Measurements from ENCODE around the gene ZNF277.

The ZNF277 gene

GRCh38 chr7:112336936-112337576 lies 130.6 kb downstream of the ZNF277 start:
- Mint-ChIP-seq H3K9me3 (no peaks in the 10 kb centered on the region), H3K27me3 (no peaks in the 10 kb centered on the region), H3K36me3 (ENCODE audit: low read depth) (peaks cover 85% of the 10 kb centered on the region), H3K4me3 (no peak overlapping the region), H3K27ac (no peak overlapping the region), H3K4me1 (ENCODE audit: low read depth) (no peaks in the 10 kb centered on the region)
- DNase-seq: no peak

GRCh38 chr7:112337892-112338291 lies 131.4 kb downstream of the ZNF277 start:
- Mint-ChIP-seq H3K27ac (no peak overlapping the region), H3K4me1 (ENCODE audit: low read depth) (no peaks in the 10 kb centered on the region), H3K36me3 (ENCODE audit: low read depth) (peaks cover 89% of the 10 kb centered on the region), H3K9me3 (no peaks in the 10 kb centered on the region), H3K27me3 (no peaks in the 10 kb centered on the region), H3K4me3 (no peak overlapping the region)
- DNase-seq: no peak

GRCh38 chr7:112338786-112339185 lies 132.3 kb downstream of the ZNF277 start:
- Mint-ChIP-seq H3K4me3 (no peak overlapping the region), H3K27me3 (no peaks in the 10 kb centered on the region), H3K27ac (no peak overlapping the region), H3K4me1 (ENCODE audit: low read depth) (no peaks in the 10 kb centered on the region), H3K36me3 (ENCODE audit: low read depth) (peaks cover 91% of the 10 kb centered on the region), H3K9me3 (no peaks in the 10 kb centered on the region)
- DNase-seq: no peak

GRCh38 chr7:112341464-112341863 lies 135.0 kb downstream of the ZNF277 start:
- H3K4me1 Mint-ChIP-seq (ENCODE audit: low read depth): no peaks in the 10 kb centered on the region
- peaks cover 5% of the 10 kb centered on the region for H3K9me3 Mint-ChIP-seq
- no peak overlapping the region for H3K27ac Mint-ChIP-seq
- peaks cover 91% of the 10 kb centered on the region for H3K36me3 Mint-ChIP-seq (ENCODE audit: low read depth)
- no peak overlapping the region for H3K4me3 Mint-ChIP-seq
- no peaks in the 10 kb centered on the region for H3K27me3 Mint-ChIP-seq
- no peak for DNase-seq

- peaks cover 55% of the 10 kb centered on the region for H3K36me3 Mint-ChIP-seq (ENCODE audit: low read depth)
- no peak overlapping the region for H3K27ac Mint-ChIP-seq
- H3K4me3 Mint-ChIP-seq: no peak overlapping the region
- H3K27me3 Mint-ChIP-seq: no peaks in the 10 kb centered on the region
- peaks cover 29% of the 10 kb centered on the region for H3K9me3 Mint-ChIP-seq
- H3K4me1 Mint-ChIP-seq (ENCODE audit: low read depth): peaks cover 4% of the 10 kb centered on the region
- no peak for DNase-seq
Measured at GRCh38 chr7:112346381-112347060, 140.0 kb downstream of the ZNF277 start.

GRCh38 chr7:112347088-112347487 lies 140.6 kb downstream of the ZNF277 start:
- peaks cover 49% of the 10 kb centered on the region for H3K36me3 Mint-ChIP-seq (ENCODE audit: low read depth)
- H3K4me1 Mint-ChIP-seq (ENCODE audit: low read depth): peaks cover 4% of the 10 kb centered on the region
- H3K9me3 Mint-ChIP-seq: peaks cover 29% of the 10 kb centered on the region
- no peak overlapping the region for H3K4me3 Mint-ChIP-seq
- DNase-seq: no peak
- H3K27me3 Mint-ChIP-seq: no peaks in the 10 kb centered on the region
- H3K27ac Mint-ChIP-seq: no peak overlapping the region

GRCh38 chr7:112350585-112350984 lies 144.1 kb downstream of the ZNF277 start:
- peaks cover 7% of the 10 kb centered on the region for H3K27me3 Mint-ChIP-seq
- H3K4me1 Mint-ChIP-seq (ENCODE audit: low read depth): peaks cover 4% of the 10 kb centered on the region
- H3K27ac Mint-ChIP-seq: no peak overlapping the region
- peaks cover 29% of the 10 kb centered on the region for H3K9me3 Mint-ChIP-seq
- DNase-seq: no peak
- H3K36me3 Mint-ChIP-seq (ENCODE audit: low read depth): peaks cover 18% of the 10 kb centered on the region
- no peak overlapping the region for H3K4me3 Mint-ChIP-seq

- DNase-seq: no peak
- H3K27me3 Mint-ChIP-seq: peaks cover 37% of the 10 kb centered on the region
- H3K4me3 Mint-ChIP-seq: no peak overlapping the region
- H3K36me3 Mint-ChIP-seq (ENCODE audit: low read depth): no peaks in the 10 kb centered on the region
- H3K27ac Mint-ChIP-seq: no peak overlapping the region
- H3K9me3 Mint-ChIP-seq: no peaks in the 10 kb centered on the region
- H3K4me1 Mint-ChIP-seq (ENCODE audit: low read depth): no peaks in the 10 kb centered on the region
Measured at GRCh38 chr7:112356596-112356995, 150.1 kb downstream of the ZNF277 start.

GRCh38 chr7:112357136-112357535 lies 150.6 kb downstream of the ZNF277 start:
- Mint-ChIP-seq H3K27me3 (peaks cover 37% of the 10 kb centered on the region), H3K27ac (no peak overlapping the region), H3K9me3 (no peaks in the 10 kb centered on the region), H3K4me1 (ENCODE audit: low read depth) (no peaks in the 10 kb centered on the region), H3K36me3 (ENCODE audit: low read depth) (no peaks in the 10 kb centered on the region), H3K4me3 (no peak overlapping the region)
- DNase-seq: no peak

- Mint-ChIP-seq H3K36me3 (ENCODE audit: low read depth) (no peaks in the 10 kb centered on the region), H3K27me3 (peaks cover 37% of the 10 kb centered on the region)
Measured at GRCh38 chr7:112358513-112358912, 152.0 kb downstream of the ZNF277 start.

GRCh38 chr7:112359086-112359485 lies 152.6 kb downstream of the ZNF277 start:
- Mint-ChIP-seq H3K27ac (no peak overlapping the region), H3K27me3 (peaks cover 37% of the 10 kb centered on the region), H3K36me3 (ENCODE audit: low read depth) (no peaks in the 10 kb centered on the region), H3K9me3 (no peaks in the 10 kb centered on the region), H3K4me1 (ENCODE audit: low read depth) (no peaks in the 10 kb centered on the region), H3K4me3 (no peak overlapping the region)
- DNase-seq: no peak

More at GRCh38 chr7:112358513-112358912, 152.0 kb downstream of the ZNF277 start:
- Mint-ChIP-seq H3K27ac (no peak overlapping the region), H3K4me3 (no peak overlapping the region), H3K9me3 (no peaks in the 10 kb centered on the region), H3K4me1 (ENCODE audit: low read depth) (no peaks in the 10 kb centered on the region)
- DNase-seq: no peak

GRCh38 chr7:112360681-112361080 lies 154.2 kb downstream of the ZNF277 start:
- peaks cover 32% of the 10 kb centered on the region for H3K27me3 Mint-ChIP-seq
- no peaks in the 10 kb centered on the region for H3K9me3 Mint-ChIP-seq
- no peaks in the 10 kb centered on the region for H3K36me3 Mint-ChIP-seq (ENCODE audit: low read depth)
- DNase-seq: no peak
- H3K4me1 Mint-ChIP-seq (ENCODE audit: low read depth): no peaks in the 10 kb centered on the region
- H3K27ac Mint-ChIP-seq: no peak overlapping the region
- H3K4me3 Mint-ChIP-seq: no peak overlapping the region

GRCh38 chr7:112361154-112361553 lies 154.7 kb downstream of the ZNF277 start:
- Mint-ChIP-seq H3K36me3 (ENCODE audit: low read depth) (no peaks in the 10 kb centered on the region), H3K4me3 (no peak overlapping the region), H3K9me3 (no peaks in the 10 kb centered on the region), H3K27me3 (peaks cover 29% of the 10 kb centered on the region), H3K4me1 (ENCODE audit: low read depth) (no peaks in the 10 kb centered on the region), H3K27ac (no peak overlapping the region)
- DNase-seq: no peak

GRCh38 chr7:112362053-112362650 lies 155.7 kb downstream of the ZNF277 start:
- Mint-ChIP-seq H3K36me3 (ENCODE audit: low read depth) (no peaks in the 10 kb centered on the region), H3K27me3 (peaks cover 24% of the 10 kb centered on the region), H3K4me1 (ENCODE audit: low read depth) (no peaks in the 10 kb centered on the region), H3K4me3 (no peak overlapping the region), H3K27ac (no peak overlapping the region), H3K9me3 (no peaks in the 10 kb centered on the region)
- no peak for DNase-seq

- H3K4me3 Mint-ChIP-seq: no peak overlapping the region
- H3K4me1 Mint-ChIP-seq (ENCODE audit: low read depth): no peaks in the 10 kb centered on the region
- H3K27me3 Mint-ChIP-seq: peaks cover 24% of the 10 kb centered on the region
- H3K36me3 Mint-ChIP-seq (ENCODE audit: low read depth): no peaks in the 10 kb centered on the region
- H3K9me3 Mint-ChIP-seq: no peaks in the 10 kb centered on the region
- DNase-seq: no peak
- no peak overlapping the region for H3K27ac Mint-ChIP-seq
Measured at GRCh38 chr7:112362731-112363131, 156.2 kb downstream of the ZNF277 start.
